Activated CD8-positive, alpha-beta memory T cell treated with anti-CD3 and anti-CD28 coated beads, Interleukin-2, amount 50 U/mL, for 24 hours (primary cell): ENCODE data around the gene THOC2.
"Not testable (repeated sequence)": the region's sequence is repeated elsewhere in the genome, so short reads cannot be mapped to it uniquely, and the experiment has no call there.

ENCODE experiments used
- DNase-seq: peaks from one replicate; pipeline ENCODE4 v3.0.0-alpha.2; 2020; ENCODE audit errors: extremely low read depth

Gene THOC2

DNA sequence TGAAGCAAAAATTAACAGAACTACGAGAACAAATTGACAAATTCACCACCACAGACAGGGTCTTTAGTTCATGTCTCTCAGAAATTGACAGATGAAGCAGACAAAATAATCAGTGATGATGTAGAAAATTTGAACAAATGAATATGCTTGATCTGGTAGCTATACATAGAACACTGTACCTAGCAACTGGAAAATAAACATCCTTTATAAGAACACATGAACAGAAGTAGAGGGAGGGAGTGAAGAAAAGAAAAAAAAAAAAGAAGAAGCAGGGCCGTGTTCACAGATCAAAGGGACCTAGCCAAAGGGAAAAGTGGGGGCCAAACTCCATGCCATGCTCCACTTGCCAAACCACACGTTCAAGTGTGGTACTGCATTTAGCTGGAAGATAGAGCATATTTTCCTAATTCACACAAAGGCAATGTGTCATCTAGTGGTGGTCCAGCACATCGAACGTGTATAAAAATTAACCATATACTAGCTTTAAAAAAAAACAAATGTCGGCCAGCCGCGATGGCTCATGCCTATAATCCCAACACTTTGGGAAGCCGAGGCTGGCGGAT, 5.6 kb upstream of the THOC2 start:
- DNase-seq = no peak

DNA sequence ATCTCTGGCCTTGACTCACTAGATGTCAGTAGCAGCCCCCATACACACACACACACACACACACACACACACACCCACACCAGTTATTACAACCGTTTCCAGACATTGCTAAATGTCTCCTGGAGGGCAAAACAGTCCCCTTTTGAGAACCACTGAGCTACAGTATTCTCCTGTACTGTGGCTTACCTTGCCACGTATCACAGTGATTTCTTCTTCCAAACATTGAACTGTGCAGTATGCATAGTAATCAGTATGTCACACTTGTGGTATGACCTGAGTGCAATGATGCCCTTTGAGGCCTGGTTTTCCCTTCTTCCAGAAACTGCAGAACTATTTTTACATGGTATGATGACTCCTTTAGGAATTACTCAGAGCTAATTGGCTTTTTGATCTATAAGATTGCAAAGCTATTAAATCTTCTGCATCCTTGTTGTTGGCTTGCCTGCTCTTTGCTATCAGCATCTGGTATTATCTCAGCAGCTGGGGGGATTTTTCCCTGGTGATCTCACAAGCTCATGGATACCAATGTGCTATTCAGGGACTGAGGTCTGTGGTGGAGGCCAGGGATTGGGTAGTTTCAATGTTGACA, 3.6 kb upstream of the THOC2 start:
- DNase-seq = no peak

GRCh38 chrX:123735137-123735536, 2.3 kb upstream of the THOC2 start:
- not testable (repeated sequence) for DNase-seq

- not testable (repeated sequence) for DNase-seq
These were observed 1.2 kb upstream of the THOC2 start for GRCh38 chrX:123734079-123734478.

- DNase-seq = no peak
These were observed 724 bp downstream of the THOC2 start for GRCh38 chrX:123731987-123732669.

GRCh38 chrX:123731258-123731986, 1.4 kb downstream of the THOC2 start:
- no peak for DNase-seq

- DNase-seq = no peak
These were observed 4.3 kb downstream of the THOC2 start for GRCh38 chrX:123728554-123728953.

GRCh38 chrX:123728016-123728415, 4.8 kb downstream of the THOC2 start:
- DNase-seq = no peak

- DNase-seq = not testable (repeated sequence)
These were observed 10.7 kb downstream of the THOC2 start for GRCh38 chrX:123722193-123722592.

GRCh38 chrX:123720486-123720885, 12.4 kb downstream of the THOC2 start:
- no peak for DNase-seq

DNA sequence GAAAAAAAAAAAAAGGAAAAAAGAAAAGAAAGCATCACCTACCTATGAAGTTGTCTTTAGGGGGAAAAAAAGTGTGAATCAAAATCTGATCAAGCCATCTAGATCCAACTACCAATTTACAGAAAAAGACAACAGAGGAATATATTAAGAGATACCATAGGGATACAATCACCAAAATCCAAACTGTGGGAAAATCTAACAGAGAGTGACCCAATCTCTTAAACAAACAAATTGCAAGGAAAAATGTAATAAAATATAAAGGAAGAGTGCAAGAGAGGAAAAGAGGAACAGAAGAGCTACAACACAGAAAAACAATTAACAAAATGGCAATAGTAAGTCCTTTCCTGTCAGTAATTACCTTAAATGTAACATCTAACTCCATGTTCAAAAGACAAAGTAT, 19.0 kb downstream of the THOC2 start:
- no peak for DNase-seq

GRCh38 chrX:123713434-123713833, 19.4 kb downstream of the THOC2 start:
- DNase-seq = no peak

DNA sequence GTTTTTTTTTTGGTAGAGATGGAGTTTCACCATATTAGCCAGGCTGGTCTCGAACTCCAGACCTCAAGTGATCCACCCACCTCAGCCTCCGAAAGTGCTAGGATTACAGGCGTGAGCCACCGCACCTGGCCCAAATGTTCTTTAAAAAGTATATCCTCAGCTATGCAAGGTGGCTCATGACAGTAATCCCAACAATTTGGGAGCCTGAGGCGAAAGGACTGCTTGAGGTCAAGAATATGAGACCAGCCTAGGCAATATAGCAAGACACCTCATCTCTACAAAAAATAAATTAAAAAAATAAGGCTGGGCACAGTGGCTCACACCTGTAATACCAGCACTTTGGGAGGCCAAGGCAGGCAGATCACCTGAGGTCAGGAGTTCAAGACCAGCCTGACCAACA, 21.7 kb downstream of the THOC2 start:
- DNase-seq = not testable (repeated sequence)

GRCh38 chrX:123704781-123705180, 28.1 kb downstream of the THOC2 start:
- DNase-seq = no peak

GRCh38 chrX:123698979-123699520, 33.8 kb downstream of the THOC2 start:
- DNase-seq = no peak

GRCh38 chrX:123696334-123696733, 36.5 kb downstream of the THOC2 start:
- DNase-seq = no peak

- DNase-seq = no peak
These were observed 37.6 kb downstream of the THOC2 start for GRCh38 chrX:123695242-123695641.

DNA sequence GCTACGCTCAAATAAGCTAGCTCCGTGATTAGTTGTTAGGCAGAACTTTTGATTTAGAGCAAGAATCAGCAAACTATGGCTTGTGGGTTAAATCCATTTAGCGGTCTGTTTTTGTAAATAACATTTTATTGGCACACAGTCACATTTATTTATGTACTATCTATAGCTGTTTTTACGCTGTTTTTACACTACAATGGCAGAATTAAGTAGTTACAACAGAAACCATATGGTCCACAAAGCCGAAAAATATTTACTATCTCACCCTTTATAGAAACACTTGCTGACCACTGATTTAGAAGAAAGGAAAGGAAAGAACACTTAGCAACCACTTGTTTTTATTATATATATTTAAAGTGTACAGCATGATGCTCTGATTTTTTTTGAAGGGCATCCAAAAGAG, 41.1 kb downstream of the THOC2 start:
- DNase-seq = no peak

GRCh38 chrX:123688524-123688923, 44.3 kb downstream of the THOC2 start:
- DNase-seq = no peak

- no peak for DNase-seq
These were observed 47.6 kb downstream of the THOC2 start for GRCh38 chrX:123685232-123685631.

DNA sequence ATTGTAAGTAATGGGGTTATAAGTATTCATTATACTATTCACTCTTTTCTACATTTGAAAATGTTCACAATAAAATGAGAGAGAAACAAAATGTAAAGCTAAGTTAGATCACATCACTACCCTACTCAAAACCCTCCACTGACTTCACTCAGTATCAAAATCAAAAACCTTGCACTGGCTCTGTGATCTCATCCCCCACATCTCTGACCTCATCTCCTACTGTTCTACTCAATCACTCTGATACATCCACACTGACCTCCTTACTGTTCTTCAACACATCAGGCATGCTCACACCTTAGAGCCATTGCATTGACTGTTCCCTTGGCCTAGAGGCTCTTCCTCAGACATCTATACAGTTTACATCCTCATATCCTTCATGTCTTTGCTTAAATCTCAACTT, 50.7 kb downstream of the THOC2 start:
- no peak for DNase-seq

- DNase-seq = not testable (repeated sequence)
These were observed 53.0 kb downstream of the THOC2 start for GRCh38 chrX:123679733-123680460.
